Measurements from ENCODE around the gene RAD51B.

RAD51B gene

DNA sequence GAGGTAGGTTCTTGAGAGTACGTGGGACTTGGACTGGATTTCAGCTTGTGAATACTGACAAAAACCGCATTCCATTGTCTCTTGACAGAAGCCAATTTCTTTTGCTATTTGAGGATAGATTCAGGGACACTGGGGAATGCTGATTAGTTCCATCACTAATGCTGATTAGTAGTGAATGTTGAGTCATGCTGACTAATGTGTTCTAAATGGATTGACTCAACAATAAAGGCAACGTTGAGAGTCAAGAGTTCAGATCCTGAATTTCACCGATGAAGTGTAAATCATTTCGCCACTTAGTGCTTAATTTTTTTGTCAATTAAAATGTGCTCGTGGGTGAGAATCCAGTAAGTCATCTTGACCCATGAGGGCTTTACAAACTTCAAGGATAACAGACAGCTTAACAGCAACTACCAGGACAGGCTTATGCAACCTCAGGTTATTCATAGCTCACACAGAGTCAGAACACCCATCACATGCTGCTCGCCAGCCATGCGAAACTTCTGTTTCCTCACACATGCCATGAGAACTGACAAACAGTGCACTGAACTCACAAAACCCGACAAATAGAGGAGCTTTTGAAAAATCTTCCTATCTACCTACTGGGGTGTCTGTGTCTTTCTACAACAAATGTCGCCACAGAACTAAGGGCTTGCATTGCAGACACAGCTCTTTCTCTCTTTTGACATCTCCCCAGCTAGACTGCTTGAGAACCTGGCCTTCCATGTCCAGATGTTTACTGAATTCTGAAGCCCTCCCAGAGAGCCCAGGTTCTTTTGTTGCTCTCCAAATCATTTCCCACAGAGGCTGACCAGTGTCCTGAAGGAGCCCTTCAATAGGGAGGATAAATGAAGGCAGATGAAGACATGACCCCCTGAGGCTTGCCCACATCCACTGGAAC is 656.9 kb downstream of the RAD51B start:
- H3K36me3 ChIP-seq: no peaks in the 10 kb centered on the region
- H3K27me3 ChIP-seq: no peaks in the 10 kb centered on the region
- no peak overlapping the region for H3K4me3 ChIP-seq (ENCODE audit: low read depth, low read length)
- TF ChIP-seq, protein P1, sequence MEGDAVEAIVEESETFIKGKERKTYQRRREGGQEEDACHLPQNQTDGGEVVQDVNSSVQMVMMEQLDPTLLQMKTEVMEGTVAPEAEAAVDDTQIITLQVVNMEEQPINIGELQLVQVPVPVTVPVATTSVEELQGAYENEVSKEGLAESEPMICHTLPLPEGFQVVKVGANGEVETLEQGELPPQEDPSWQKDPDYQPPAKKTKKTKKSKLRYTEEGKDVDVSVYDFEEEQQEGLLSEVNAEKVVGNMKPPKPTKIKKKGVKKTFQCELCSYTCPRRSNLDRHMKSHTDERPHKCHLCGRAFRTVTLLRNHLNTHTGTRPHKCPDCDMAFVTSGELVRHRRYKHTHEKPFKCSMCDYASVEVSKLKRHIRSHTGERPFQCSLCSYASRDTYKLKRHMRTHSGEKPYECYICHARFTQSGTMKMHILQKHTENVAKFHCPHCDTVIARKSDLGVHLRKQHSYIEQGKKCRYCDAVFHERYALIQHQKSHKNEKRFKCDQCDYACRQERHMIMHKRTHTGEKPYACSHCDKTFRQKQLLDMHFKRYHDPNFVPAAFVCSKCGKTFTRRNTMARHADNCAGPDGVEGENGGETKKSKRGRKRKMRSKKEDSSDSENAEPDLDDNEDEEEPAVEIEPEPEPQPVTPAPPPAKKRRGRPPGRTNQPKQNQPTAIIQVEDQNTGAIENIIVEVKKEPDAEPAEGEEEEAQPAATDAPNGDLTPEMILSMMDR (IDR thresholded peaks at IDR 0.05; ENCODE audit: low read depth, low read length): no peak
- no peak for DNase-seq
- H3K9me3 ChIP-seq: no peaks in the 10 kb centered on the region
- H3K4me1 ChIP-seq: no peaks in the 10 kb centered on the region

DNA sequence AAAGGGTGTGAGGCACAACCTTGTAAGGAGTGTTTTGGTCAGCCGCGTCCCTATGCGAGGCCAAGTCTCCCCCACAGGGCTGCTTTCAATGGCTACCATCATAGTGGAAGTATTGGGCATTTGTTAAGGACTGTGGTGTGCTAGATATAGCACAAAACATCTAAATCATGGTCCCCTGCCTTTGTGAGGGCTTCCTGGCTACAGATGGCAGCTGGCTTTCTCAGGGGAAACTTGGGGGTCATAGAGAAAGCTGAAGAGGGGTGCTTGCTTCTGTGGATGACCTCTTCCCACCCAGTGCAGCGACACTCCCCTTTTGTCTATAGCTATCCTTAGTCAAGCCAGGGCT is 657.5 kb downstream of the RAD51B start:
- TF ChIP-seq, protein P1 (IDR thresholded peaks at IDR 0.05; ENCODE audit: low read depth, low read length): no peak
- no peak for DNase-seq

DNA sequence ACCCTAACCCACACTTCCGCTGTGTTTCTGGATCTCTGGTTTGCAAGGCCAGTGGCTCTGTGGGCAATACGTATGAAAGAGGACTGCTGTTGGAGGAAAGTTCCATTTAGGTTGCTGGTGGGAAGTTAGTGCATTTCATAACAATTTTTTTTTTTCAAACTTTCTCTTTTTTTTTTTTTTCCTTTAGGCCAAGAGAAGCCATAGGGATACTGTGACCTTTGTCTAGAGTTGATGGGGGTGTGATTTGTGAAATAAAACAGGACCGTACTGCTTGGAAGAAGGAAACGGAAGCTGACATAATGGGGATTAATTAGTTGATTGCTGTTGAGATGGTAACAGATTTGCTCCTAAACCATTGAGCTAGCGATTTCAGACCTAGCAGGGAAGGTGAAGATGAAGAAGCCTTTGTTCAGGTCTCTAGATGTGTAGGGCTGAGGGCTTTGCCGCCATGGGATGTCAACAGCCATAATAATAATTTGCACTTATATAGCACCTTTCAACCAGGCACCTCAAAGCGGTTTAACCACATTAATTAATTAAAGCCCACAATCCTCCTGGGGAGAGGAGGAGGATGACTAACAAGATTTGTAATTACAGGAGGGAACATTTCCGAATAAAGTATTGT is 658.0 kb downstream of the RAD51B start:
- Histone ChIP-seq H3K27me3 (no peaks in the 10 kb centered on the region), H3K9me3 (no peaks in the 10 kb centered on the region), H3K4me1 (no peaks in the 10 kb centered on the region), H3K4me3 (ENCODE audit: low read depth, low read length) (no peak overlapping the region), H3K36me3 (no peaks in the 10 kb centered on the region)
- no peak for DNase-seq
- TF ChIP-seq, protein P1 (IDR thresholded peaks at IDR 0.05; ENCODE audit: low read depth, low read length): no peak

More for the DNA sequence above, 657.5 kb downstream of the RAD51B start:
- Histone ChIP-seq H3K4me1 (no peaks in the 10 kb centered on the region), H3K9me3 (no peaks in the 10 kb centered on the region), H3K36me3 (no peaks in the 10 kb centered on the region), H3K4me3 (ENCODE audit: low read depth, low read length) (no peak overlapping the region), H3K27me3 (no peaks in the 10 kb centered on the region)

DNA sequence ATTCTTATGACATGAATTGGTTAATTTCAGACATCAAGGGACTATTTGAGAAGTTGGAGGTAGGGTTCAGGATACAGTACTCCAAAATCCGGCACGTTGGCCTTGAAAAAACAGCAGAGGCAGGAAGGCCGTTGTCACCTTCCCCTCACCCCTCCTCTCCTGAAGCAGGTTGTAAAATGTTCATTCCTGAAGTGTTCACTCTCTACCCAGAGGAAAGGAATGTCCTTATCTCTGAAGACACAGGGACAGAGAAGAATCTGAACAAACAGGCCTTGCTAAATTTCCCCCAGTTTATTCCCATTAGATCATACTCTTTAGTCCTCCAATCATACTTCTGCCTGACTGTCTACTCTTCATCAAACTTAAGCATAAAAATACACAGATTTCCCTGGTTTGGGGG is 659.7 kb downstream of the RAD51B start:
- TF ChIP-seq, protein P1 (IDR thresholded peaks at IDR 0.05; ENCODE audit: low read depth, low read length): no peak
- no peaks in the 10 kb centered on the region for H3K36me3 ChIP-seq
- no peak overlapping the region for H3K4me3 ChIP-seq (ENCODE audit: low read depth, low read length)
- DNase-seq: no peak
- H3K4me1 ChIP-seq: no peaks in the 10 kb centered on the region
- no peaks in the 10 kb centered on the region for H3K27me3 ChIP-seq
- H3K9me3 ChIP-seq: no peaks in the 10 kb centered on the region

DNA sequence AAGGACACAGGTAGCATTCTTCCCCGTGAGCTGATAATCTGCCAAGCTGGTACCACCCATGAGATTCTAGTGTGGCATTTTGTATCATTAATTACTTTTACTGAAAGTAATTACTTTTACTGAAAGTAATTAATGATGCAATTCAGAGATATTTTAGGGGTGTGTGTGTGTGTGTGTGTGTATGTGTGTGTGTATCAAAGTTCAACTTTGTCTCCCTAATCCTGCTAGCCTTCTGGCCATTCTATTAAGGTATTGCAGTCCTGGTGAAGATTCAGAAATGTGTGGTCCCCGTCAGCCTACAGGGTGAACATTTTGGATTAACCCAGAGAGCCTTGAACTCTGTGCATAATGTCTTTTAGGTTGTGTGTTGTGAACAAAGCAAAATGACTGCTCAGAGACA is 662.4 kb downstream of the RAD51B start:
- TF ChIP-seq, protein P1 (IDR thresholded peaks at IDR 0.05; ENCODE audit: low read depth, low read length): no peak
- H3K27me3 ChIP-seq: no peaks in the 10 kb centered on the region
- H3K9me3 ChIP-seq: no peaks in the 10 kb centered on the region
- no peaks in the 10 kb centered on the region for H3K36me3 ChIP-seq
- H3K4me1 ChIP-seq: no peaks in the 10 kb centered on the region
- no peak overlapping the region for H3K4me3 ChIP-seq (ENCODE audit: low read depth, low read length)
- no peak for DNase-seq

Measured in BE2C (cell line).